HG02759 (cell line): ENCODE measurements around the gene LNPEP.
"Not testable (repeated sequence)": the region's sequence is repeated elsewhere in the genome, so short reads cannot be mapped to it uniquely, and the experiment has no call there.

Source experiments
- ATAC-seq: cut with Tn5 transposase; IDR thresholded peaks from one replicate; pipeline ENCODE4 v1.9.1; 2021; ENCODE audit warnings: mild to moderate bottlenecking, moderate library complexity; ENCODE audit not compliant: unreplicated experiment

Gene LNPEP

GRCh38 chr5:96928931-96929708, 6.8 kb upstream of the LNPEP start:
- ATAC-seq = no peak

- no peak for ATAC-seq
These were observed 5.8 kb upstream of the LNPEP start for GRCh38 chr5:96930058-96930457.

GRCh38 chr5:96930589-96930988, 5.3 kb upstream of the LNPEP start:
- ATAC-seq = no peak

DNA sequence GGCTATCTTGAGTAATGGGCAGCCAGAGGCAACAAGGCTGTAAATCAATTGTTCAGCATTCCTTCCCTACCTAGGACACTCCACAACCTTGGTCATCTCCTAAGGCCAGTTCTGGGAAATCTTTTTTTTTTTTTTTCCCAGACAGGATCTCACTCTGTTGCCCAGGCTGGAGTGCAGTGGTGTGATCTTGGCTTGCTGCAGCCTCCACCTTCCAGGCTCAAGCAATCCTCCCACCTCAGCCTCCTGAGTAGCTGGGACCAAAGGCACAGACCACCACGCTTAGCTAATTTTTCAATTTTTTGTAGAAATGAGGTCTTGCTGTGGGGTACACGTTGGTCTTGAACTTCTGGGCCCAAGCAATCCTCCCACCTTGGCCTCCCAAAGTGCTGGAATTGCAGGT, 4.8 kb upstream of the LNPEP start:
- ATAC-seq = not testable (repeated sequence)

GRCh38 chr5:96931605-96932004, 4.3 kb upstream of the LNPEP start:
- no peak for ATAC-seq

DNA sequence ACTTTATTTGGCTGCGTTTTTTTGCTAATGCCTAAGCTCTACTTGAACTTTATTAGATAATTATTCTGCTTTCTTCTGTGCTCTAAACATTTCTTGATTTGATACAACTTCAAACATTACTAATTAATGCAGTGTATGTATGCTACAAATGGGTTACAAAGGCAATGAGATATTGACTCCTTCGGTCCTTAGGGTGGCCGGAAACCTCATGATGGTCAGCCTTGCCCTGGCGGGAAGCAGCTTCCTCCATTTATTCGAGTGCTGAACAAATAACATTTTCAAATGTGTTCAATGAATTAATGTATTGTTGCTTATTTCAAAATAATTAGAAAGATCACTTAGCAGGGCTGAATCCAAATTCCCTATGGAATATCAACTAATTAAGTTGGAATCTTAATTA, 3.9 kb upstream of the LNPEP start:
- no peak for ATAC-seq

DNA sequence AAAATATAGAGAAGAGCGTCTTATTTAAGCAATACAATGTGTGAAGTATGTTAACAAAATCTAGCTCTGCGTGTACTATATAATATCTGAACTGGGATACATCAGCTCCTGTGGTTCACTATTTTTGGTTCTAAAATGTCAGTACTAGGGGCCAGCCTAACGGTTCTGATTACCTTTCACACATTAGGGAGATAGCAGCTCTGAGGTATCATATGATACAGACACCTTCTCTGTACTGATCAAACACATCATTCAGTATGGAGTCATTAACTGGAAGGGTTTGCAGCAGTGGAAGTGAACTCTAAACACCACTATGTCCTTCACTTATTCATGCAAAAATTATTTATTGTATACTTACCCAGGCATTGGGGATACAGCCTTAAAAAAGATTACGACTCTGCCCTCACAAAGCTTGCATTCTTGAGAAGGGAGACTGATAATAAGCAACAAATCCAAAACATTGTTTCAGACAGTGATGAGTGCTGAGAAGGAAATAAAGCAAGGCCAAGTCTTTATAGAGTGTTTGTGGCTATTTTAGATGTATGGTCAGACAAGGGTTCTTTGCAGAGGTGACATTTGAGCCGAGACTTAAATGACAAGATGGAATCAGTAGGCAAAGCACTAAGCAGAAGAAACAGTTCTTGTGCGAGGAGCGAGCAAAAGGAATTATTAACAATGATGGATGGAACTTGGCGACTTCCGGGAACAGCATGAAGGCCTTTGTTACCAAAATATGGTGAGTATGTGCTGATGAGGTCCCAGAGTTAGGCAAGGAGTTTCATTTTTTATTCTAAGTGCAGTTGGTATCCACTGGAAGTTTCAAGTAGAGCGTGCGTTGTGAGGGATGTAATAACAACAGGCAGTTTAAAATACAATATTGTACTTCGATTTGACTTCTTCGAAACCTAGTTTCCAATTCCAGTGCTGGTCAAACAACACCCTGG, 1.8 kb upstream of the LNPEP start:
- no peak for ATAC-seq

- ATAC-seq = peak; percentile 66
These were observed 947 bp upstream of the LNPEP start for GRCh38 chr5:96934708-96935558.

DNA sequence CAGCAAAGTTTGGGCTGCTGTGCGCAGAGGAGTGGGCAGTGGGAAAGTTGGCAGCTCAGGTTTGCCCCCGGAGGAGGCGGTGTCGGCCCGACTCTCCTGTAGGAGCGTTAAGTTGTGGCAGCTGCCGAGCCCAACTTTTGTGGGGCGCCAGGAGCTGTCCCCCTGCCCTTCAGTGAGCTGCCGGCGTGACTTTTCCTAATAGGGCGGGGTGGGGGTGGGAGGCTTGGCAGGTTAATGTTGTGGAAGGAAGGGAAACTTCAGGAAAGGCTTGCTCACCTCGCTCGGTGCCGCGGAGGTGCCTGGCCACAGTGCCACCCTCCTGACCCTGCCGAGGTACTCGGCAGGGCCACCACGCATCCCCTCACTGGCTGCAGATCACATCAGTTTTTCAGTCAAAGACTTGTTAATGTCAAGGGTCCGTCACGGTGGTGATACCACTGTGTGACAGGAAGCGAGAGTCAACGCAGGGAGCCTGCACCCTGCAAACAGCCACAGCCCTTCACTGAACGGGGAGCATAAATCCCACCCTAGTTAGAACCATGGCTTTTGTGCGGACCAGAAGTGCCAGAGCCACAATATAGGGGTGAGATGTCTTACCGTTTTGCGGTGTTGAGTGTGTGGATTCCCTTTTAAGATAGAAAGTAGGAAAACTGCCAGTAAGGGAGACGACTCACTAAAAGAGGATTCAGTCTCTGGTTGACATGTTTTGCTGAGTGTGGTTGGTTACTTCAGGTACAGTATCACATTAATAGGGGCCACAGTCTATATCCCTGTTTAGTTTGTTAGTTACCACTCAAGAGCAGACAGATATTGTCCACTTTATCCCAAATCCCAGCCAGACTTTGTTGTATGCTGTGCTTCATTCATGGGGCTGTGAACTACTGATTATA, 796 bp downstream of the LNPEP start:
- ATAC-seq = peak; percentile 22

- ATAC-seq = no peak
These were observed 4.7 kb downstream of the LNPEP start for GRCh38 chr5:96940586-96940985.

DNA sequence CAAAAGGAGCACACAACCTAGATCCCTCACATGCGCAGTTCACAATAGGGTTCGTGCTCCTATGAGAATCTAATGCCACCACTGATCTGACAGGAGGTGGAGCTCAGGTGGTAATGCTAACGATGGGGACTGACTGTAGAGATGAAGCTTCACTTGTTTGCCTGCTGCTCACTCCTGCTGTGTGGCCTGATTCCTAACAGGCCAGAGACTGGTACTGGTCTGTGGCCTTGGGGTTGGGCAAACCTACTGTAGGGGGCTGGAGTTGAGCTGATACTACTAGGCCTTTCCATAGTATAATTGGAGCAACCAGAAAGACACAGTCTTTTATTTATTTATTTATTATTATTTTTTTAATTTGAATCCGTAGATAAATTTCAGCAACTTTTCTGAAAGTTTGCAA, 5.3 kb downstream of the LNPEP start:
- no peak for ATAC-seq

GRCh38 chr5:96942078-96942477, 6.2 kb downstream of the LNPEP start:
- no peak for ATAC-seq

DNA sequence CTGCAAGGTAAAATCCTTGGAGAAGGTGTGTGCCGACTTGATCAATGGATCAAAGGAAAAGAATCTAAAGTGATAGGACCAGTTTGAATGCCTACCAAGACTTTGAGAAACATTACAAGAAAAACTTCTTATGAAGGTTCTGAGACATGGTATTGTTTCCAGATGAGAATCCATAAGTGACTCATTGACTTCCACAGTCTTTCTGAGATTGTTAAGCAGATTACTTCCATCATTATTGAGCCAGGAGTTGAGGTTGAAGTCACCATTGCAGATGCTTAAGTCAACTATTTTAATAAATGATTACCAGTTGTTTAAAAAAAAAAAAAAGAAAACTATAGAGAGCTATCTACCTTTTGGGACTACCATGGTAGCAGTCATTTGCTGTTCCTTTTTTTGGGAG, 7.0 kb downstream of the LNPEP start:
- ATAC-seq = no peak

- no peak for ATAC-seq
These were observed 7.9 kb downstream of the LNPEP start for GRCh38 chr5:96943799-96944198.

GRCh38 chr5:96945144-96945897, 9.4 kb downstream of the LNPEP start:
- ATAC-seq = no peak

- ATAC-seq = no peak
These were observed 10.5 kb downstream of the LNPEP start for GRCh38 chr5:96946381-96946780.

GRCh38 chr5:96952118-96952750, 16.4 kb downstream of the LNPEP start:
- ATAC-seq = no peak

- no peak for ATAC-seq
These were observed 17.3 kb downstream of the LNPEP start for GRCh38 chr5:96952974-96953730.
